GM21423 (cell line): ENCODE results near the gene ELAVL4.
"Not testable (repeated sequence)": the region's sequence is repeated elsewhere in the genome, so short reads cannot be mapped to it uniquely, and the experiment has no call there.

Experiments
- ATAC-seq: cut with Tn5 transposase; IDR thresholded peaks from one replicate; pipeline ENCODE4 v1.9.1; 2021; ENCODE audit warnings: mild to moderate bottlenecking, moderate library complexity; ENCODE audit not compliant: unreplicated experiment

ELAVL4 gene

GRCh38 chr1:50123071-50123470 lies 14.4 kb downstream of the ELAVL4 start:
- no peak for ATAC-seq

DNA sequence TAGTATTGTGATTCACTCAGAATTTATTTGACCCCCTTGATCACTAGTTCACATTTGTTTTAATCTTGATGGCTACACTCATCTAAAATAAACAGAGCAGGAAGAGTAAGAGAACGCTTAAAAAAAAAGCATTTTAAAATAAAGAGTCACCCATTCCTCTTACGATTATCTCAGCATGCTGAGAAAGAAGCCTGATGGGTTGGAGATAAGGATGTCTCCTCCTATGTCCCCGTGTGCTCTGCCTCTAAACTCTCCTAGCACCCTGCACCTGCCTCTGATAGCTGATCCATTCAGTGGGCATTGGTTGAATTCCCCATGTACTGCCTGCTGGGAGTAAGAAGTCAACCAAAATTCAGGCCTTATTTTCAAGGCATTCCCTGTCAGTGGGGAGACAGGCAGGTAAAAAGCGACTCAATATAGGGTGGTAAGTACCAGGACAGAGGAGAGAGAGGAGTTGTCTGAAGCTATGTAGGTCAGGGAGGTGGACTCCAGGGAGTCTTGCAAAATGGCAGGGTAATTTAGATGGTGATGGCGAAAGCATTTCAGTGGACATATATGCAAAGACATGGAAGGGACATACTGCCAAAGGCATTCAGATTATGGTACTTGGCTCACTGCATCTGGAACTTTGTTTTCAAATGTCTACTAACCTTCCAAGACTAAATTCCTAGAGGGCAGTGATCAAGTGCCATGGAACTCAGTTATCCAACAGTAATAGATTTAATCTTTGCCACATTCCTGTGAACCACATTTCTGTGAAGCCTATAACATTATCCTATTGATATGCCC lies 18.4 kb downstream of the ELAVL4 start:
- ATAC-seq: no peak

- ATAC-seq: no peak
Observed at GRCh38 chr1:50129201-50129600, 20.5 kb downstream of the ELAVL4 start.

- no peak for ATAC-seq
Observed at GRCh38 chr1:50132347-50132894, 23.7 kb downstream of the ELAVL4 start.

- ATAC-seq: no peak
Observed at GRCh38 chr1:50135716-50136115, 27.0 kb downstream of the ELAVL4 start.

DNA sequence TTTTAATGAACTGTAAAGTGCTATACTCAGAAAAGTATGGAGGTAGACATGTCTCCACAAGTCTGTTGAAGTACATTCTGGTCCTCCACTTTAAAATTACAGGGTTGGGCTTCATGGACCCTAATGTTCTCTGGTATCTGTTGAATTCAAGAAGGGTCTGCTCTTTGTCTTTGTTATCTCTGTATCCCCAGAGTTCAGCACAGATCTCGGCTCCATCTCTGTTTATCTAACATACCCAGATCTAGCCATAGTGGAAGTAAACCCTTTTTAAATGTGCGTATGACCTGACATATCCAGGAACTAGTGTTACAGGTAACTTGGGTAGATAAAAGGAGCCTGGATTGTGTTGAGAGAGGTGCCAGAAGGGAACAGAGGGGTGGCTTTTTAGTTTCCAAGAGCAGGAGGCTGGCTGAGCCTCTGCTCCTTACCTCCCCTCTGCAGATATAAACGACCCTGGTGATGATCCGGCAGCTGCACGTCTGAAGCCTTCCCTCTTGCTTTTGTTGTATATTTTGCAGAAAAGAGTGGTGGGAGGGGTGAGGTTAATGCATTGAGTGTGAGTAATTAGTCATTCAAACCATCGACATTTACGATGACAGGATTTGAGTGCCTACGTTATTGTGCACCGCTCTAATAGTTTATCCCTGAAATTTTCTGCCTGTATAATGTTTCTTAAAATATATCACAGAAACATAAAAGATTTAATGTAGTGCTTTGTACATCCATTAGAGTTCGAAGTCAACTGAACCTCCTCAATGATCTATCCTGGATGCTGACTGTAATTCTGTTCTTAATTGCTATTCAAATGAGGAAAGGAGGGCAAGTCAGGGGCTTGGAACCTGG lies 30.8 kb downstream of the ELAVL4 start:
- no peak for ATAC-seq

DNA sequence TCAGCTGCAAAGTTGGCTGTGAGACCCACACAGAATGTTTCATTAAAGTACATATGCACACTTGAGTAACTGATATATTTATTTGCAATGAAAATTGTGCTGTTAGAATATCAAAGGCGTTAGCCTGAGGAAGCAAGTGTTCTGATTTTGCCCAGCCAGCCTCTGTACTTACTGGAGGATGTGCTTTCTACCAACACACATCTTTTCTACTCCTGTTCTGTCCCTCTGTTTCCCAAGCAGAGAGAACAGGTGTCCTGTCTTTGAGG lies 31.4 kb downstream of the ELAVL4 start:
- no peak for ATAC-seq

GRCh38 chr1:50147191-50147850 lies 38.6 kb downstream of the ELAVL4 start:
- no peak for ATAC-seq

DNA sequence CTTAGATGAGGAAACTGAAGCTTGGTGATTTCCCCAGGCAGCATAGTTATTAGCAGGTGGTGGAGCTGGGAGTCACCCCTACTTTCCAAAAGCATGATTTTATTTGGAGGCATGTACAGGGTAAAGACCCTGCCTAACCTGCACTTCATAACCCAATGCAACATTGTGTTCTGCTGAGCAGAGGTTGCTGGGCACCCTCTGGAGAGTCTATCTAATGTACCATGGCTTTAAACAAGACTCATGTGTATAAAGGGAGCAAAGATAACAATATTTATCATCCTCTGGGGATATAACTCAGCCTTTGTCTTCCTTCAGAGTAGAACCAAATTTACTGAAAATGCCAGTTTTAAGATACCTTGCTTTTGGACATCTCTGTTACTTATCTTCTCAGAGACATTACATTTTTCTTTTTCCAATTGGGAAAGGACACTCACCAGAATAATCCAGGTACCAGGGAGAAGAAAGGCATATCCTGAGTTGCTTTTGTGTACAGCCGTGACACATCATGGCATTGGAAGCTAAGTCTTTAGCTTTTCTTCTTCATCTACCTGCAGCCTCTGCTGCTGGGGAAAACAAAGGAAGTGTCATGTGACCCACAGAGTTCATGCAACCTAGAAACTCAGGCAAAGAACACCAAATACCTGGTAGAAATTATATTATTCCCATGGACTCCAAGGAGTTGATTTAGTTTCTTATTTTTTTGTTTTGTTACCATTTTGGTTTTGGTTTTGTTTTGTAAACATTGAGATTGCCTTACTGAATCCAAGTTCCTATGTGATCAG lies 39.6 kb downstream of the ELAVL4 start:
- no peak for ATAC-seq

GRCh38 chr1:50152236-50152635 lies 43.5 kb downstream of the ELAVL4 start:
- ATAC-seq: no peak

DNA sequence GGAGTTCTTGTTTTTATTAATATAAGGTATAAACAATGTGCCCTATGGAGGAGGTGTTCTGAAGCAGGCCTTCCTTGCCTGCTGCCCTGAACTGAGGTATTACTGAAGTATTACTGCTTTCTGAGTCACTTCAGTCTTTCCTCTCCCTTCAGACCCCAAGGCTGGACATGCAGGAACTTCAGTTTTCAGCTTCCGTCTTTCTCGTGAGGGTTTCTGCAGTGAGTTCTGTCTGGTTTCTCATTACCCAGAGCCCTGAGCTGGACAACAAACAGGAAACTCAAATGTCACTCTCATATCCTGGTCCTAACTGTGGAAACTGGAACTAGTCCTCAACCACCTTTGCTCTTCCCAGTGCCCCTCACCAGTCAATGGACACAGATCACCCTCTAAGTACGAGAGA lies 46.8 kb downstream of the ELAVL4 start:
- no peak for ATAC-seq

DNA sequence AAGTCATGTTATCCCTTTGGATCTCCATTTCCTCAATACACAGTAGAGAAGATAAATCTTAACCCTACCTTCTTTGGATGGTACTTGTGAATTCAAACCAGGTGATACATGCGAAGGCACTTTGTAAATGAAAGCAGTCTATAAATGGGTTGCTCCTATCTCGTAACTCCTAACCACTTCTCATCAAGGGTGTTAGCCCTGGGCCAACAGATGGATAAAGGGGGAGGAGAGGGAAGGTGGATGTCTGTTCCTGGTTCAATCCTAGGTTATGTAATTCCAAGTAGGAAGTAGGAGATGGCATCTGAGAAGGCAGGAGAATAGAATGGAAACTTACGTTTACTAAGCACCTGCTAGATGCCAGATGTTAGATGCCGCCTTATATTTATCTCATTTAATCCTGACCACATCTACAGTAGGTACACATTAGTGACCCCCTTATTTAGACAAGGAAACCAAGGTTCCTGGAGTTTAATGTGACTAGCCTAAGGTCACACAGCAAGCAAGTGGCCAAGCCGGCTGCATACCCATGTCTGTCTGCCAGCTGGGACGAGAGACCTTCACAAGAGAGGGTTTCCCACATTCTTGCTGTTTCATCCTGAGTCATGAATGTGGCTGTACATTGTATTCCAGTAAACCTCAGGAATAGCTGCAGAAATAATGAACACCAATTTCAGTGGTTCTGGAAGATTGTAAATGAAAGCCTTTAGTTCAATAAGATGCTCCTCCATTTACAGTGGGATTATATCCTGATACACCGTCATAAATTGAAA lies 47.7 kb downstream of the ELAVL4 start:
- ATAC-seq: no peak

DNA sequence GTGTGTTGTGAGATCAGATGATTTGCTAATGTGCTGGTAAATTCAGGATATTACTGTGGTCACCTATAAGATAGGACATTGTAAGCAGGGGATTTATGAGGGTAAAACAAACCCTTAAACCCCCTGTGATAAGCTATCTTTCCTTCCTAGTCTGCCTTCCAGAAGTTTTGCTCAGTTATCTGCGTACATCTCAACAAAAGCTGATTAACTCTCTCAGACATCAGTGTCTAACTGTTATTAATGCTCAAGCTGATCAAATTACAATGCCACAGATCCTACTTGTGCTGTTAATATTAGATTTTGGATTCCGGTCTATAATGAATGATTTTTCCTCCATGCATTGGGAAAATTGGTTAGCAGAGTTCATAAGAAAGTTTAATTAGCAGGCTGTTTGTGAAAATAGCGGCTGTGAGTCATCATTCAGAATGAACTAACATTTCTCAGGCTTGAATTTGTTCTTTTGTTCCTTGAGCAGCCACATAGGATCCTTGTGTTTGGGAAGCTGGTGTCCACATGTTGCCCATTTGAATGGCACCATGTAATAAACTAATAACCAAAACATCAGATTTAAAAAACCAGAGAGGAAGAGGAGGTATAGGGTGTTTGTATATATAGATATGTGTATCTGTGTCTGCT lies 48.7 kb downstream of the ELAVL4 start:
- no peak for ATAC-seq

- ATAC-seq: no peak
Observed at GRCh38 chr1:50158421-50158820, 49.7 kb downstream of the ELAVL4 start.

DNA sequence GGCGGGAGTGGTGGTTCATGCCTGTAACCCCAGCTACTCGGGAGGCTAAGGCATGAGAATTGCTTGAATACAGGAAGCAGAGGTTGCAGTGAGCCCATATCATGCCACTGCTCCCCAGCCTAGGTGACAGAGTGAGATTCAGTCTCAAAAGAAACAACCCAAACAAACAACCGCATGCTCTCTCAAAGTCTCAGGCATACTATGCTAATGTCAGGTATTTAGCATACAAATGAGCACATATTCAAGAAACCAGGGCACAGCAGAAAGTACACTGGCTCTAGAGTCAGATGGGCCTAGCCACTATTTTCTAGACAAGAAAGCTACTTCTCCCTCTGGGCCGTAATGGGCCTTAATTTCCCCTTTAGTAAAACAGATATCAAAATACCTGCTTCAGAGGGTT lies 55.0 kb downstream of the ELAVL4 start:
- no peak for ATAC-seq

DNA sequence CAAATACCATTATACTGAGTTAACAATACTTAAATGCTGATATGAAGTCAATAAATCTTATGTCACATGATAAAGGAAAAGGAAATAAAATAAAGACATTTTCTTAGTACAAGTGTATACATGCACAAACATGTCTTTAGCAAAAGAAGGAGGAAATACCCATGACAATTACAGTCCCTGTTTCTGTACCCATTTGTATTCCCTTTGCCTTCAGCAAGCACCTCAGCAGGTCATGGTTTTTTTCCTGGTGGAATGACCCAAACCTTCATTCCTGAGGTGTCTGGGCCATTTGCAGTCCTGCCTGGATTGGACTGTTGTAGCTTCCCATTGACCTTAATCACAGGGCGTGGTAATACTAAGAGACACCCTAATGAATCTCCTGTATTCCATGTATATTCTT lies 57.6 kb downstream of the ELAVL4 start:
- not testable (repeated sequence) for ATAC-seq

DNA sequence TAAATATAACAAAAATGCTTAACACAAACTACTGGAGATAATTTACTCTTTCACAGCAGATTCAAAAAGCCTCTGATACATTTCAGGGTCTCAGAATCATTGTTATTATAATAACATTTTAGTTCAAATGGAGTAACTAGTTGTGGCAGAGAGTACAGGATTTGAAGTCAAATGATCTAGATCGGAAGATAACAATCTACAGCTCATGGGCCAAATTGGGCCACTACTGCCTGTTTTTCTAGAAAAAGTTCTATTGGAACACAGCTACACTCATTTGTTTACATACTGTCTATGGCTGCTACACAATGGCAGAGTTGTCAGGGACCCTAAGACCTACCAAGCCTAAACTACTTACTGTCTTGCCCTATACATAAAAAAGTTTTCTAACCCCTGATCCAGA lies 63.6 kb downstream of the ELAVL4 start:
- ATAC-seq: no peak

- no peak for ATAC-seq
Observed at GRCh38 chr1:50174101-50174500, 65.4 kb downstream of the ELAVL4 start.

- no peak for ATAC-seq
Observed at GRCh38 chr1:50175719-50176639, 67.3 kb downstream of the ELAVL4 start.
